Heart left ventricle (tissue), 16 donors: ENCODE measurements around the gene PCAT6. TPM values are rescaled to one million over a fixed set of nuclear protein-coding genes. Genes with fewer than 3 reads are reported as not detected.

ENCODE experiments used
- ATAC-seq, 4 donors: fragments of 200-7000 bp; cut with Tn5 transposase; one replicate each; pipeline ENCODE4 v1.9.1; 2020 to 2022; ENCODE audit warnings: moderate library complexity in 4 of 4, mild to moderate bottlenecking in 3 of 4, moderate number of reproducible peaks in 1 of 4
- DNase-seq, 5 donors: peaks; one replicate each; pipeline ENCODE4 v3.0.0-alpha.2; 2020
- H3K27ac ChIP-seq, 12 donors: fragments of 200-600 bp; sonication (generic) in 4 of 12; one replicate each; pipeline versions ENCODE4 v1.5.0 to v1.8.0; 2016 to 2022; ENCODE audit warnings: mild to moderate bottlenecking in 2 of 12
- H3K27me3 ChIP-seq, 9 donors: fragments of 200-600 bp; sonication (generic) in 2 of 9; one replicate each; pipeline versions ENCODE4 v1.5.1 to v1.8.0; 2016 to 2022; ENCODE audit warnings: mild to moderate bottlenecking in 3 of 9
- H3K36me3 ChIP-seq, 9 donors: fragments of 200-600 bp; sonication (generic) in 2 of 9; one replicate each; pipeline versions ENCODE4 v1.5.0 to v1.8.0; 2018 to 2022; ENCODE audit warnings: mild to moderate bottlenecking in 2 of 9
- H3K4me1 ChIP-seq, 12 donors: fragments of 200-600 bp; sonication (generic) in 4 of 12; one replicate each; pipeline versions ENCODE4 v1.5.0 to v1.8.0; 2016 to 2022; ENCODE audit warnings: mild to moderate bottlenecking in 3 of 12
- H3K4me3 ChIP-seq, 12 donors: fragments of 200-600 bp; sonication (generic) in 4 of 12; one replicate each; pipeline versions ENCODE4 v1.5.0 to v1.8.0; 2017 to 2022; ENCODE audit warnings: mild to moderate bottlenecking in 9 of 12, moderate library complexity in 4 of 12
- H3K9me3 ChIP-seq, 12 donors: fragments of 200-600 bp; sonication (generic) in 4 of 12; one replicate each; pipeline versions ENCODE4 v1.5.0 to v1.8.0; 2016 to 2022; ENCODE audit warnings: mild to moderate bottlenecking in 1 of 12
- CTCF ChIP-seq, 12 donors: fragments of 200-600 bp; sonication (generic) in 4 of 12; IDR thresholded peaks; one replicate each; pipeline versions ENCODE4 v1.5.0 to v1.8.0; 2018 to 2022; ENCODE audit warnings: antibody characterized with exemption in 12 of 12, mild to moderate bottlenecking in 5 of 12
- POLR2A ChIP-seq, 2 donors: fragments of 450-650 bp; IDR thresholded peaks; one replicate each; pipeline ENCODE4 v1.6.1; 2017; ENCODE audit warnings: antibody characterized with exemption in 2 of 2, mild to moderate bottlenecking in 2 of 2, moderate library complexity in 2 of 2
- WGBS, 4 donors: extraction: QIAGEN DNeasy Blood & Tissue Kit in 2 of 4; methylation state at CpG; one replicate each; pipeline versions ENCODE4 v1.1.5 to v1.1.7; 2013 to 2018; 5-methylcytosine and 5-hydroxymethylcytosine counted together
- intact Hi-C, 10 donors: fragments of 100-400 bp; cut with DNase I; formaldehyde crosslinking; loops; one replicate each; pipeline versions ENCODE4 v1.11.1 to v1.14.2; 2022
- polyA plus RNA-seq, 2 donors: library from polyadenylated mRNA; stranded (reverse); fragments of 200-250 nt; gene quantifications; one replicate each; pipeline ENCODE4 v1.2.3, GENCODE V29; 2013
- total RNA-seq, 9 donors: library from RNA; depleted of rRNA in 2 of 9; stranded (reverse); fragments of >200 nt in 2 of 9; fragmentation: NEBNext Ultra II Directional in 3 of 9; extraction: Animal tissue kit (Norgen Biotek cat#: 25700) in 3 of 9; gene quantifications; one replicate each; pipeline versions ENCODE4 v1.1.0 to v1.2.4, GENCODE V29; 2016 to 2023
- donor health status: ischemic (EF 13 %, LVEDD 7.1; RV severe dilation, severe dysfunction).
- donor health status: healthy with polysubstance abuse.
- donor health status: DM: no; HTN: yes; CAD: no.
- donor health status: DM: no; HTN: no; CAD: no.
- donor health status: ischemic (EF 25% LVEDD 6.9; RV normal size, moderate dysfunction).
- donor health status: ischemic (EF 25% LVEDD 5.7; RV mildly dilated, moderate dysfunction).
- donor health status: healthy.
- donor health status: DM: yes; HTN: yes; CAD: no.
- donor health status: ischemic (EF 35%, LVEDD 5.7; RV mildly dilated, moderate dysfunction).
- donor health status: nonischemic (EF 11% LVEDD 7.7; RV severe dilation, severe dysfunction).
- donor health status: DM: yes; HTN: yes; CAD: no.
- donor health status: PGD.
- donor health status: ischemic (EF 29% LVEDD 5.4; RV normal size, mild dysfunction).
- donor health status: nonischemic (EF 23%, LVEDD 6.1; RV moderate dilation, normal function).

PCAT6 gene
- total and polyA plus RNA-seq, 11 donors = 0.39 to 2.5 (median 1.0) TPM; not detected in 1

GRCh38 chr1:202798792-202799331 lies 11.9 kb upstream of the PCAT6 start:
- Histone ChIP-seq H3K4me1 (peaks cover 0 to 29% (median 4%) of the 10 kb centered on the region in 12 donors), H3K4me3 (no peak overlapping the region), H3K27ac (no peak overlapping the region), H3K36me3 (no peaks in the 10 kb centered on the region), H3K27me3 (no peaks in the 10 kb centered on the region), H3K9me3 (no peaks in the 10 kb centered on the region)
- intact Hi-C loops = no loop called here
- no peak for ATAC-seq
- 69 to 82% (median 76%) methylated on average over 6 of the region's 6 CpGs for WGBS, 4 donors
- no peak for DNase-seq
- no peak for TF ChIP-seq POLR2A (IDR thresholded peaks at IDR 0.05)
- TF ChIP-seq CTCF (IDR thresholded peaks at IDR 0.05) = no peak

DNA sequence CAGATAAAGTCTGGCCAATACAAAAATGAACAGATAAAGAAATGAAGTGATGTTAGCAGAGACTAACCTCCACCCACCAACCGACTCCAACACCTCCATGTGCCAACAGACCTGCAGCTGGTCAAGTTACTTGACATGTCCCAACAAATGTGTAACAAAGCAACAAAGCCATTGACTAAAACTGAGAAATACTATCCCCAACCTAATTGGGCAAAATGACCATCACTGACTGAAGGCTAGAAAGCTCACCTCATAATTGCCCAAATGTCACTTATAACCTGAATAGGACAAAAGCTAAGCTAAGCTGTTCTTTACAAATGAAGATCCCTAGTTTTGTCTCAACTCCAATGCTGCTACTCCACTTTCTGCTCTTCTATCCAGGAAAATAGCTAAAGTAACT lies 10.0 kb upstream of the PCAT6 start:
- Histone ChIP-seq H3K9me3 (no peaks in the 10 kb centered on the region), H3K4me3 (no peak overlapping the region), H3K4me1 (peaks cover 0 to 41% (median 6%) of the 10 kb centered on the region in 12 donors), H3K36me3 (no peaks in the 10 kb centered on the region), H3K27me3 (no peaks in the 10 kb centered on the region), H3K27ac (no peak overlapping the region)
- WGBS, 4 donors = 88 to 93% (median 89%) methylated on average over 1 of the region's 1 CpG
- ATAC-seq (no peak), DNase-seq (no peak)
- TF ChIP-seq CTCF (IDR thresholded peaks at IDR 0.05) (no peak), POLR2A (IDR thresholded peaks at IDR 0.05) (no peak)
- intact Hi-C loops = no loop called here

DNA sequence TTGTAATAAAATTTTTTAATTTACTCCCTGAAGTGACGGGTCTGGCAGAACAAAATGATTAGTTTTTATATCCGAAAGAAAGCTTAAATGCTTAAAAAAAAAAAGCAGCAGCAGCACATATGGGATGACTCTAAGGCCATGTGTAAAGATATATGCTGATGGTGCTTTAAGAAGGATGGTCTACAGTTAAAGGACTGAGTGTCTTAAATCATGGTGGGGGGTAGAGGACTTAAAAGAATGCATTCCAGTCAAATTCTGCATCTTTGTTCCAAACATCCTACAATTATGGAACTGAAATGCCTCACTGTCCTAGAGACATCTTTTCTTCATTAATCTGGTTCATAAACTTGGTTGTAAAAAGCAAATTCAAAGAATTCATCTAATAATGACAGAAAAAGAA lies 9.6 kb upstream of the PCAT6 start:
- ATAC-seq (no peak), DNase-seq (no peak)
- no peaks in the 10 kb centered on the region for H3K36me3 ChIP-seq
- H3K9me3 ChIP-seq = no peaks in the 10 kb centered on the region
- H3K27ac ChIP-seq = no peak overlapping the region
- intact Hi-C loops = no loop called here
- H3K4me1 ChIP-seq = peaks cover 0 to 43% (median 10%) of the 10 kb centered on the region in 12 donors
- no peak overlapping the region for H3K4me3 ChIP-seq
- no peak for TF ChIP-seq POLR2A (IDR thresholded peaks at IDR 0.05)
- TF ChIP-seq CTCF (IDR thresholded peaks at IDR 0.05) = no peak
- WGBS, 4 donors = 93 to 97% (median 94%) methylated on average over 2 of the region's 2 CpGs
- H3K27me3 ChIP-seq = no peaks in the 10 kb centered on the region

DNA sequence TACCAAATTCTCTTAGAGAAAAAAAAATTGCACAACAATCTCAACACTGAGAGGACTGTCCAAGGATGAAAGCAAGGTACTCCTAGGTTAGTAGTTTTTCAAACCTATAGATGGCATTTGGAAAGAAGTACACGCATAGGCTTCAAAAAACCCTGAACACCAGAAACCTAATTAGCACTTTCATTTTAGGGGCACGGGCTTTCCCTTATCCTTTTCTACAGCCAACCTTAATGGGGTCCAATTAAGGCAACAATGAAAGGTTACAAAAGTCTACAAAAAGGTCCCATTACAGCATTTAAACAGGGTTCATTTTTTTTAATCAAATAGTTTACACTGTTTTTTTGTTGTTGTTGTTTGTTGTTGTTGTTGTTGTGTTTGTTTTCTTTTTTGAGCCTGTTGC lies 8.7 kb upstream of the PCAT6 start:
- TF ChIP-seq CTCF (IDR thresholded peaks at IDR 0.05) = no peak
- TF ChIP-seq POLR2A (IDR thresholded peaks at IDR 0.05) = no peak
- intact Hi-C loops = no loop called here
- Histone ChIP-seq H3K9me3 (no peaks in the 10 kb centered on the region), H3K4me3 (no peak overlapping the region), H3K4me1 (peaks cover 0 to 49% (median 15%) of the 10 kb centered on the region in 12 donors), H3K36me3 (no peaks in the 10 kb centered on the region), H3K27ac (no peak overlapping the region), H3K27me3 (no peaks in the 10 kb centered on the region)
- 67 to 92% (median 90%) methylated on average over 2 of the region's 2 CpGs for WGBS, 4 donors
- DNase-seq (no peak), ATAC-seq (no peak)
